ENCODE measurements around the gene SLC39A9.
"Not testable (repeated sequence)": the region's sequence is repeated elsewhere in the genome, so short reads cannot be mapped to it uniquely, and the experiment has no call there.

The SLC39A9 gene

GRCh38 chr14:69493791-69494190, 95.3 kb downstream of the SLC39A9 start:
- ChIA-PET POLR2A (no interaction called here), CTCF (no interaction called here)
- no peak for TF ChIP-seq PKNOX1 (IDR thresholded peaks at IDR 0.05)
- no peak for TF ChIP-seq NFRKB (IDR thresholded peaks at IDR 0.05)
- DNase-seq (ENCODE audit: extremely low spot score), result no peak

GRCh38 chr14:69495341-69495921, 96.9 kb downstream of the SLC39A9 start:
- TF ChIP-seq FOXM1 (IDR thresholded peaks at IDR 0.05; ENCODE audit: borderline replicate concordance) (no peak), NFRKB (IDR thresholded peaks at IDR 0.05) (no peak), FOXK2 (IDR thresholded peaks at IDR 0.05) (no peak), ARNT (IDR thresholded peaks at IDR 0.05) (no peak), ELF4 (IDR thresholded peaks at IDR 0.05) (no peak), TARDBP (IDR thresholded peaks at IDR 0.05) (no peak), LEF1 (IDR thresholded peaks at IDR 0.05; ENCODE audit: borderline replicate concordance) (no peak), L3MBTL2 (conservative IDR thresholded peaks at IDR 0.05) (no peak), ZNF384 (IDR thresholded peaks at IDR 0.05) (no peak), SP1 (IDR thresholded peaks at IDR 0.05) (no peak), PKNOX1 (IDR thresholded peaks at IDR 0.05) (no peak), BHLHE40 (IDR thresholded peaks at IDR 0.05; ENCODE audit: borderline replicate concordance) (no peak), FOXA1 (IDR thresholded peaks at IDR 0.05) (no peak), CTBP1 (IDR thresholded peaks at IDR 0.05; ENCODE audit: borderline replicate concordance) (no peak)
- DNase-seq (ENCODE audit: extremely low spot score), result no peak
- ChIA-PET CTCF (no interaction called here), POLR2A (no interaction called here)

GRCh38 chr14:69497866-69498265, 99.4 kb downstream of the SLC39A9 start:
- DNase-seq (ENCODE audit: extremely low spot score); CTCF ChIA-PET; POLR2A ChIA-PET: not testable (repeated sequence)

GRCh38 chr14:69498286-69498685, 99.8 kb downstream of the SLC39A9 start:
- POLR2A ChIA-PET; DNase-seq (ENCODE audit: extremely low spot score); CTCF ChIA-PET: not testable (repeated sequence)

- DNase-seq (ENCODE audit: extremely low spot score), result no peak
- ChIA-PET CTCF (interaction anchor here (0.9 to 1.0 kb wide), 2 partner anchors 39 to 137 kb away, joined by 3 to 4 read pairs; no protein-coding TSS in a partner anchor), POLR2A (no interaction called here)
- TF ChIP-seq CTBP1 (IDR thresholded peaks at IDR 0.05; ENCODE audit: borderline replicate concordance), result no peak
- TF ChIP-seq FOXA1 (IDR thresholded peaks at IDR 0.05), result no peak
- TF ChIP-seq FOXM1 (IDR thresholded peaks at IDR 0.05; ENCODE audit: borderline replicate concordance), result no peak
- TF ChIP-seq ZNF384 (IDR thresholded peaks at IDR 0.05), result no peak
- no peak for TF ChIP-seq FOXK2 (IDR thresholded peaks at IDR 0.05)
- TF ChIP-seq ARNT (IDR thresholded peaks at IDR 0.05), result no peak
- no peak for TF ChIP-seq LEF1 (IDR thresholded peaks at IDR 0.05; ENCODE audit: borderline replicate concordance)
- TF ChIP-seq SP1 (IDR thresholded peaks at IDR 0.05), result no peak
Measured at GRCh38 chr14:69499436-69499835, 100.9 kb downstream of the SLC39A9 start.

- ChIA-PET POLR2A (no interaction called here), CTCF (interaction anchor here (0.9 kb wide), 1 partner anchor 138 kb away, joined by 4 read pairs; no protein-coding TSS in a partner anchor)
- DNase-seq (ENCODE audit: extremely low spot score), result no peak
- TF ChIP-seq FOXM1 (IDR thresholded peaks at IDR 0.05; ENCODE audit: borderline replicate concordance) (no peak), LEF1 (IDR thresholded peaks at IDR 0.05; ENCODE audit: borderline replicate concordance) (no peak), SP1 (IDR thresholded peaks at IDR 0.05) (no peak), SUZ12 (IDR thresholded peaks at IDR 0.05) (no peak), BHLHE40 (IDR thresholded peaks at IDR 0.05; ENCODE audit: borderline replicate concordance) (no peak), CTBP1 (IDR thresholded peaks at IDR 0.05; ENCODE audit: borderline replicate concordance) (no peak), ARNT (IDR thresholded peaks at IDR 0.05) (no peak), NFRKB (IDR thresholded peaks at IDR 0.05) (no peak), TARDBP (IDR thresholded peaks at IDR 0.05) (no peak), L3MBTL2 (conservative IDR thresholded peaks at IDR 0.05) (no peak), ELF4 (IDR thresholded peaks at IDR 0.05) (no peak), PKNOX1 (IDR thresholded peaks at IDR 0.05) (no peak), HDGF (IDR thresholded peaks at IDR 0.05; ENCODE audit: borderline replicate concordance) (no peak), ZNF384 (IDR thresholded peaks at IDR 0.05) (no peak), FOXK2 (IDR thresholded peaks at IDR 0.05) (no peak), FOXA1 (IDR thresholded peaks at IDR 0.05) (no peak)
Measured at GRCh38 chr14:69500096-69500495, 101.6 kb downstream of the SLC39A9 start.

GRCh38 chr14:69500736-69501135, 102.2 kb downstream of the SLC39A9 start:
- ChIA-PET POLR2A (no interaction called here), CTCF (no interaction called here)
- DNase-seq (ENCODE audit: extremely low spot score), result no peak
- TF ChIP-seq SP1 (IDR thresholded peaks at IDR 0.05), result no peak
- no peak for TF ChIP-seq FOXA1 (IDR thresholded peaks at IDR 0.05)
- TF ChIP-seq ELF4 (IDR thresholded peaks at IDR 0.05), result no peak
- no peak for TF ChIP-seq ARNT (IDR thresholded peaks at IDR 0.05)
- no peak for TF ChIP-seq TARDBP (IDR thresholded peaks at IDR 0.05)
